HCT116 (cell line): ENCODE data around the gene PRR9. TPM values are rescaled to one million over a fixed set of nuclear protein-coding genes. Genes with fewer than 3 reads are reported as not detected.

ENCODE experiments used
- ATAC-seq: fragments of 200-7000 bp; cut with Tn5 transposase; 2 replicates; pipeline ENCODE4 v1.9.1; 2020; ENCODE audit warnings: mild to moderate bottlenecking, moderate library complexity
- BruUV-seq: library from RNA; stranded (reverse); fragments of 400-500 nt; replicated peaks from 2 replicates; lab custom pipeline; 2021; lab: Mats Ljungman, UMichigan
- CTCF ChIA-PET: fragments of 300-600 bp; sonication (Branson Sonifier 250); formaldehyde crosslinking; loops from one replicate; lab custom pipeline; 2021; ENCODE audit warnings: antibody characterized with exemption; lab: Charles Lee
- POLR2A ChIA-PET: fragments of 300-600, 350-600 bp; sonication (Branson Sonifier 250); formaldehyde crosslinking; loops from one replicate; lab custom pipeline; 2021; ENCODE audit warnings: antibody characterized with exemption; lab: Charles Lee
- RAD21 ChIA-PET, 2 experiments: fragments of 300-600 bp; sonication (Branson Sonifier 250); formaldehyde crosslinking; loops; one replicate each; lab custom pipeline; 2023; ENCODE audit warnings: low total read pairs in 2 of 2; ENCODE audit not compliant: uncharacterized antibody in 2 of 2, unreplicated experiment in 2 of 2, low non-redundant PET in 1 of 2; lab: Charles Lee
- DNase-seq: peaks from one replicate; pipeline ENCODE4 v3.0.0-alpha.2; 2010; ENCODE audit warnings: low read depth, low spot score
- H2AFZ ChIP-seq: fragments of 200-600 bp; shearing (Covaris generic), sonication (generic); 2 replicates; pipeline ENCODE4 v1.6.1; 2017; ENCODE audit warnings: low read depth, mixed run types, mixed read lengths, antibody characterized with exemption, low read length; ENCODE audit not compliant: poor library complexity, severe bottlenecking
- H3K27ac ChIP-seq: 2 replicates; pipeline ENCODE4 v1.5.1; 2012; ENCODE audit warnings: low read depth, low read length
- H3K27me3 ChIP-seq: fragments of 200-600 bp; sonication (generic); 2 replicates; pipeline ENCODE4 v1.6.1; 2016; ENCODE audit warnings: mixed run types, low read length, mixed read lengths; ENCODE audit not compliant: insufficient read depth
- H3K36me3 ChIP-seq, 2 experiments: fragments of 200-500 bp in 1 of 2; fragments of 200-600 bp in 1 of 2; sonication (Bioruptor generic) in 1 of 2; sonication (generic) in 1 of 2; 2 replicates each; pipeline versions ENCODE4 v1.5.1 to v1.6.1; 2014 to 2016; ENCODE audit warnings: low read length in 2 of 2, inconsistent platforms in 1 of 2, mixed read lengths in 1 of 2, mixed run types in 1 of 2; ENCODE audit not compliant: insufficient read depth in 2 of 2, control insufficient read depth in 1 of 2
- H3K4me1 ChIP-seq, 2 experiments: fragments of 200-600 bp in 1 of 2; sonication (generic) in 1 of 2; 2 replicates each; pipeline versions ENCODE4 v1.5.1 to v1.6.1; 2012 to 2017; ENCODE audit warnings: low read length in 2 of 2, inconsistent platforms in 1 of 2, mild to moderate bottlenecking in 1 of 2, mixed read lengths in 1 of 2, mixed run types in 1 of 2, moderate library complexity in 1 of 2; ENCODE audit not compliant: insufficient read depth in 2 of 2, control insufficient read depth in 1 of 2
- H3K4me2 ChIP-seq: fragments of 200-600 bp; sonication (generic); 2 replicates; pipeline ENCODE4 v1.6.1; 2017; ENCODE audit warnings: mixed run types, low read length, mixed read lengths
- H3K4me3 ChIP-seq, 2 experiments: fragments of 200-600 bp in 1 of 2; sonication (generic) in 1 of 2; replicated peaks in 1 of 2; 2 replicates each; pipeline ENCODE4 v1.5.1; 2011 to 2016; ENCODE audit warnings: low read length in 2 of 2, control low read depth in 1 of 2, low read depth in 1 of 2, mild to moderate bottlenecking in 1 of 2, mixed read lengths in 1 of 2, mixed run types in 1 of 2
- H3K79me2 ChIP-seq: fragments of 200-600 bp; sonication (generic); 2 replicates; pipeline ENCODE4 v1.6.1; 2017; ENCODE audit warnings: mild to moderate bottlenecking, mixed run types, low read length, moderate library complexity, mixed read lengths; ENCODE audit not compliant: insufficient read depth
- H3K9ac ChIP-seq: fragments of 200-600 bp; sonication (generic); 2 replicates; pipeline ENCODE4 v1.6.1; 2016; ENCODE audit warnings: low read length, mixed read lengths
- H3K9me2 ChIP-seq: fragments of 200-600 bp; sonication (generic), shearing (Covaris generic); 2 replicates; pipeline ENCODE4 v1.6.1; 2017; ENCODE audit warnings: mixed run types, mild to moderate bottlenecking, moderate library complexity; ENCODE audit not compliant: insufficient read depth
- H3K9me3 ChIP-seq, 2 experiments: fragments of 200-500 bp in 1 of 2; fragments of 200-600 bp in 1 of 2; sonication (Bioruptor generic) in 1 of 2; sonication (generic) in 1 of 2; 2 replicates each; pipeline ENCODE4 v1.6.1; 2014 to 2017; ENCODE audit warnings: low read length in 2 of 2, mixed read lengths in 2 of 2, inconsistent platforms in 1 of 2, low read depth in 1 of 2, mild to moderate bottlenecking in 1 of 2, mixed run types in 1 of 2, moderate library complexity in 1 of 2; ENCODE audit not compliant: control insufficient read depth in 1 of 2, insufficient read depth in 1 of 2
- H4K20me1 ChIP-seq: fragments of 200-600 bp; sonication (generic), shearing (Covaris generic); 2 replicates; pipeline ENCODE4 v1.6.1; 2017; ENCODE audit warnings: mixed run types, mild to moderate bottlenecking, moderate library complexity; ENCODE audit not compliant: insufficient read depth
- CBX3 ChIP-seq: IDR thresholded peaks from 2 replicates; pipeline ENCODE4 v1.6.1; 2012; ENCODE audit warnings: low read depth
- CEBPB ChIP-seq: IDR thresholded peaks from 2 replicates; pipeline ENCODE4 v1.6.1; 2012; ENCODE audit warnings: low read depth
- EGR1 ChIP-seq: IDR thresholded peaks from 2 replicates; pipeline ENCODE4 v1.6.1; 2012; ENCODE audit warnings: low read depth
- ELF1 ChIP-seq: IDR thresholded peaks from 2 replicates; pipeline ENCODE4 v1.6.1; 2012; ENCODE audit warnings: low read depth, borderline replicate concordance
- EZH2 ChIP-seq: fragments of 200-600 bp; sonication (generic); IDR thresholded peaks from 2 replicates; pipeline ENCODE4 v1.6.1; 2017; ENCODE audit warnings: antibody characterized with exemption, mixed run types
- FOSL1 ChIP-seq: IDR thresholded peaks from 2 replicates; pipeline ENCODE4 v1.6.1; 2012; ENCODE audit warnings: low read depth
- JUND ChIP-seq: IDR thresholded peaks from 2 replicates; pipeline ENCODE4 v1.6.1; 2012
- RAD21 ChIP-seq: IDR thresholded peaks from 2 replicates; pipeline ENCODE4 v1.6.1; 2012; ENCODE audit warnings: low read depth, mild to moderate bottlenecking
- SIN3A ChIP-seq: IDR thresholded peaks from 2 replicates; pipeline ENCODE4 v1.6.1; 2012; ENCODE audit warnings: low read depth
- TCF7L2 ChIP-seq: IDR thresholded peaks from 2 replicates; pipeline ENCODE4 v1.7.0; 2011; ENCODE audit warnings: borderline replicate concordance, inconsistent platforms; ENCODE audit not compliant: insufficient read depth, insufficient read length; ENCODE audit errors: extremely low read depth
- YY1 ChIP-seq: IDR thresholded peaks from 2 replicates; pipeline ENCODE4 v1.6.1; 2011; ENCODE audit warnings: low read length, low read depth, moderate library complexity, mild to moderate bottlenecking; ENCODE audit not compliant: insufficient replicate concordance; ENCODE audit errors: extremely low read depth
- ZFX ChIP-seq: fragments of 450-650 bp; IDR thresholded peaks from 2 replicates; pipeline ENCODE4 v1.6.1; 2017
- ZNF274 ChIP-seq: fragments of 200-500 bp; sonication (Bioruptor generic); IDR thresholded peaks from 2 replicates; pipeline ENCODE4 v1.6.1; 2014; ENCODE audit warnings: mild to moderate bottlenecking, low read depth, low read length, inconsistent platforms
- intact Hi-C: fragments of 100-400 bp; cut with micrococcal nuclease; formaldehyde crosslinking; loops from 2 replicates; pipeline ENCODE4 v1.10.0; 2022
- total RNA-seq: library from RNA; stranded (reverse); gene quantifications from one replicate; pipeline ENCODE4 v1.2.1, GENCODE V29; 2021; ENCODE audit not compliant: unreplicated experiment
- TF ChIP-seq, protein P1 (sequence below): IDR thresholded peaks from 2 replicates; pipeline ENCODE4 v1.6.1; 2012
- TF ChIP-seq, protein P2 (sequence below): IDR thresholded peaks from 2 replicates; pipeline ENCODE4 v1.6.1; 2012
- TF ChIP-seq, protein P3 (sequence below): IDR thresholded peaks from 2 replicates; pipeline ENCODE4 v1.6.1; 2011; ENCODE audit warnings: mild to moderate bottlenecking, low read length, moderate library complexity; ENCODE audit not compliant: insufficient replicate concordance; ENCODE audit errors: extremely low read depth
- TF ChIP-seq, protein P4 (sequence below): IDR thresholded peaks from 2 replicates; pipeline ENCODE4 v1.6.1; 2012; ENCODE audit warnings: low read depth

PRR9 gene
- total RNA-seq, 1 experiment from 2014 or later = not detected

- Histone ChIP-seq H3K36me3 (no peaks in the 10 kb centered on the region), H3K4me3 (no peak within 1 kb of the TSS), H2AFZ (no peak within 1 kb of the TSS), H3K9ac (no peak within 1 kb of the TSS), H3K27ac (no peak within 1 kb of the TSS), H3K79me2 (no peaks in the 10 kb centered on the region), H3K4me1 (no peaks in the 10 kb centered on the region), H3K9me2 (no peaks in the 10 kb centered on the region), H3K27me3 (peaks cover 77% of the 10 kb centered on the region), H3K4me2 (no peak within 1 kb of the TSS), H4K20me1 (no peaks in the 10 kb centered on the region), H3K9me3 (no peaks in the 10 kb centered on the region)
- ChIA-PET POLR2A (no interaction called here), RAD21 (no interaction called here), CTCF (no interaction called here)
- DNase-seq (no peak), ATAC-seq (no peak)
- intact Hi-C loops = no loop called here
- TF ChIP-seq RAD21 = no peak
- TF ChIP-seq YY1 = no peak
- TF ChIP-seq ZNF274 = no peak
- TF ChIP-seq TCF7L2 = no peak
- TF ChIP-seq, protein P1, sequence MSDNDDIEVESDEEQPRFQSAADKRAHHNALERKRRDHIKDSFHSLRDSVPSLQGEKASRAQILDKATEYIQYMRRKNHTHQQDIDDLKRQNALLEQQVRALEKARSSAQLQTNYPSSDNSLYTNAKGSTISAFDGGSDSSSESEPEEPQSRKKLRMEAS = no peak
- TF ChIP-seq, protein P2, sequence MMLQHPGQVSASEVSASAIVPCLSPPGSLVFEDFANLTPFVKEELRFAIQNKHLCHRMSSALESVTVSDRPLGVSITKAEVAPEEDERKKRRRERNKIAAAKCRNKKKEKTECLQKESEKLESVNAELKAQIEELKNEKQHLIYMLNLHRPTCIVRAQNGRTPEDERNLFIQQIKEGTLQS = no peak
- no peak for TF ChIP-seq JUND
- TF ChIP-seq ELF1 = no peak
- no peak for TF ChIP-seq FOSL1
- TF ChIP-seq CEBPB = no peak
- no peak for TF ChIP-seq SIN3A
- TF ChIP-seq EGR1 = no peak
- TF ChIP-seq ZFX = no peak
- TF ChIP-seq, protein P3, sequence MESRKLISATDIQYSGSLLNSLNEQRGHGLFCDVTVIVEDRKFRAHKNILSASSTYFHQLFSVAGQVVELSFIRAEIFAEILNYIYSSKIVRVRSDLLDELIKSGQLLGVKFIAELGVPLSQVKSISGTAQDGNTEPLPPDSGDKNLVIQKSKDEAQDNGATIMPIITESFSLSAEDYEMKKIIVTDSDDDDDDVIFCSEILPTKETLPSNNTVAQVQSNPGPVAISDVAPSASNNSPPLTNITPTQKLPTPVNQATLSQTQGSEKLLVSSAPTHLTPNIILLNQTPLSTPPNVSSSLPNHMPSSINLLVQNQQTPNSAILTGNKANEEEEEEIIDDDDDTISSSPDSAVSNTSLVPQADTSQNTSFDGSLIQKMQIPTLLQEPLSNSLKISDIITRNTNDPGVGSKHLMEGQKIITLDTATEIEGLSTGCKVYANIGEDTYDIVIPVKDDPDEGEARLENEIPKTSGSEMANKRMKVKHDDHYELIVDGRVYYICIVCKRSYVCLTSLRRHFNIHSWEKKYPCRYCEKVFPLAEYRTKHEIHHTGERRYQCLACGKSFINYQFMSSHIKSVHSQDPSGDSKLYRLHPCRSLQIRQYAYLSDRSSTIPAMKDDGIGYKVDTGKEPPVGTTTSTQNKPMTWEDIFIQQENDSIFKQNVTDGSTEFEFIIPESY = no peak
- no peak for TF ChIP-seq CBX3
- TF ChIP-seq EZH2 = no peak
- TF ChIP-seq, protein P4, sequence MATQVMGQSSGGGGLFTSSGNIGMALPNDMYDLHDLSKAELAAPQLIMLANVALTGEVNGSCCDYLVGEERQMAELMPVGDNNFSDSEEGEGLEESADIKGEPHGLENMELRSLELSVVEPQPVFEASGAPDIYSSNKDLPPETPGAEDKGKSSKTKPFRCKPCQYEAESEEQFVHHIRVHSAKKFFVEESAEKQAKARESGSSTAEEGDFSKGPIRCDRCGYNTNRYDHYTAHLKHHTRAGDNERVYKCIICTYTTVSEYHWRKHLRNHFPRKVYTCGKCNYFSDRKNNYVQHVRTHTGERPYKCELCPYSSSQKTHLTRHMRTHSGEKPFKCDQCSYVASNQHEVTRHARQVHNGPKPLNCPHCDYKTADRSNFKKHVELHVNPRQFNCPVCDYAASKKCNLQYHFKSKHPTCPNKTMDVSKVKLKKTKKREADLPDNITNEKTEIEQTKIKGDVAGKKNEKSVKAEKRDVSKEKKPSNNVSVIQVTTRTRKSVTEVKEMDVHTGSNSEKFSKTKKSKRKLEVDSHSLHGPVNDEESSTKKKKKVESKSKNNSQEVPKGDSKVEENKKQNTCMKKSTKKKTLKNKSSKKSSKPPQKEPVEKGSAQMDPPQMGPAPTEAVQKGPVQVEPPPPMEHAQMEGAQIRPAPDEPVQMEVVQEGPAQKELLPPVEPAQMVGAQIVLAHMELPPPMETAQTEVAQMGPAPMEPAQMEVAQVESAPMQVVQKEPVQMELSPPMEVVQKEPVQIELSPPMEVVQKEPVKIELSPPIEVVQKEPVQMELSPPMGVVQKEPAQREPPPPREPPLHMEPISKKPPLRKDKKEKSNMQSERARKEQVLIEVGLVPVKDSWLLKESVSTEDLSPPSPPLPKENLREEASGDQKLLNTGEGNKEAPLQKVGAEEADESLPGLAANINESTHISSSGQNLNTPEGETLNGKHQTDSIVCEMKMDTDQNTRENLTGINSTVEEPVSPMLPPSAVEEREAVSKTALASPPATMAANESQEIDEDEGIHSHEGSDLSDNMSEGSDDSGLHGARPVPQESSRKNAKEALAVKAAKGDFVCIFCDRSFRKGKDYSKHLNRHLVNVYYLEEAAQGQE = no peak
- no TSS peak for BruUV-seq
Measured at GRCh38 chr1:153203130-153203529, 14.3 kb upstream of the PRR9 start, which contains the start of gene LELP1. Gene LELP1, plus strand, starts transcription at chr1:153203430. Its CDS starts 1,278 bp downstream, at chr1:153204708.
